Neural crest cell (in vitro differentiated cells): ENCODE measurements around the gene BCAN. TPM values are rescaled to one million over a fixed set of nuclear protein-coding genes. Genes with fewer than 3 reads are reported as not detected.
A peak's percentile ranks its signal among the peaks of the same experiment; 100 is the strongest.

ENCODE experiments used
- DNase-seq: peaks from one replicate; pipeline ENCODE4 v3.0.0; 2021; ENCODE audit warnings: low read depth, mixed read lengths, low spot score
- H3K27ac Mint-ChIP-seq: one replicate; pipeline ENCODE4 v1.8.0; 2021; ENCODE audit warnings: mild to moderate bottlenecking, mixed read lengths; ENCODE audit not compliant: unreplicated experiment
- H3K27me3 Mint-ChIP-seq: 2 replicates; pipeline ENCODE4 v1.8.0; 2021; ENCODE audit warnings: low read depth, mild to moderate bottlenecking, mixed read lengths
- H3K36me3 Mint-ChIP-seq: 2 replicates; pipeline ENCODE4 v1.8.0; 2021; ENCODE audit warnings: low read depth, mild to moderate bottlenecking, mixed read lengths
- H3K4me1 Mint-ChIP-seq: 2 replicates; pipeline ENCODE4 v1.8.0; 2021; ENCODE audit warnings: mixed read lengths
- H3K4me3 Mint-ChIP-seq: one replicate; pipeline ENCODE4 v1.8.0; 2021; ENCODE audit warnings: mild to moderate bottlenecking, mixed read lengths
- H3K9me3 Mint-ChIP-seq: 2 replicates; pipeline ENCODE4 v1.8.0; 2021; ENCODE audit warnings: mixed read lengths
- CTCF ChIP-seq: fragments of 200-600 bp; sonication (generic); conservative IDR thresholded peaks from 2 replicates; pipeline ENCODE4 v1.5.0; 2021; ENCODE audit warnings: antibody characterized with exemption, mild to moderate bottlenecking
- total RNA-seq: library from RNA; stranded (reverse); gene quantifications from 2 replicates; pipeline ENCODE4 v1.2.1, GENCODE V29; 2021

Gene BCAN
- total RNA-seq, 1 donor from 2014 or later = 2.4 TPM

GRCh38 chr1:156638189-156638985 is 3.5 kb upstream of the BCAN start:
- DNase-seq = no peak
- Mint-ChIP-seq H3K4me1 (peaks cover 42% of the 10 kb centered on the region), H3K36me3 (no peaks in the 10 kb centered on the region), H3K27me3 (peaks cover 62% of the 10 kb centered on the region), H3K4me3 (peak overlapping the region; percentile 61), H3K27ac (no peak overlapping the region), H3K9me3 (no peaks in the 10 kb centered on the region)
- no peak for TF ChIP-seq CTCF

GRCh38 chr1:156639601-156640101 is 2.3 kb upstream of the BCAN start:
- Mint-ChIP-seq H3K9me3 (no peaks in the 10 kb centered on the region), H3K4me3 (peak overlapping the region; percentile 54), H3K36me3 (no peaks in the 10 kb centered on the region), H3K27me3 (peaks cover 65% of the 10 kb centered on the region), H3K4me1 (peaks cover 42% of the 10 kb centered on the region), H3K27ac (no peak overlapping the region)
- TF ChIP-seq CTCF = no peak
- no peak for DNase-seq

- H3K4me3 Mint-ChIP-seq = peak overlapping the region; percentile 84
- peak overlapping the region; percentile 76 for H3K27ac Mint-ChIP-seq
- no peak for TF ChIP-seq CTCF
- H3K9me3 Mint-ChIP-seq = no peaks in the 10 kb centered on the region
- no peak for DNase-seq
- H3K4me1 Mint-ChIP-seq = peaks cover 49% of the 10 kb centered on the region
- H3K27me3 Mint-ChIP-seq = peaks cover 73% of the 10 kb centered on the region
- H3K36me3 Mint-ChIP-seq = no peaks in the 10 kb centered on the region
These were observed 843 bp upstream of the BCAN start for GRCh38 chr1:156640842-156641706.

- no peaks in the 10 kb centered on the region for H3K36me3 Mint-ChIP-seq
- peaks cover 72% of the 10 kb centered on the region for H3K27me3 Mint-ChIP-seq
- H3K9me3 Mint-ChIP-seq = no peaks in the 10 kb centered on the region
- no peak for TF ChIP-seq CTCF
- H3K27ac Mint-ChIP-seq = no peak overlapping the region
- peak overlapping the region; percentile 84 for H3K4me3 Mint-ChIP-seq
- no peak for DNase-seq
- H3K4me1 Mint-ChIP-seq = peaks cover 49% of the 10 kb centered on the region
These were observed 540 bp downstream of the BCAN start for GRCh38 chr1:156642265-156643048.
